Stimulated activated CD4-positive, alpha-beta T cell treated with anti-CD3 and anti-CD28 coated beads, TNF-alpha, amount 100 ng/mL, for 24 hours (primary cell): ENCODE data around the gene RHOG.
"Not testable (repeated sequence)": the region's sequence is repeated elsewhere in the genome, so short reads cannot be mapped to it uniquely, and the experiment has no call there.

Experiments used
- DNase-seq, 3 experiments: peaks; one replicate each; pipeline ENCODE4 v3.0.0-alpha.2; 2020; ENCODE audit warnings: low read depth in 3 of 3

RHOG gene

GRCh38 chr11:3840870-3841425 lies at the start of gene RHOG:
RHOG (minus strand) TSS chr11:3840959; CDS start chr11:3828138, 12,821 bp downstream.
- DNase-seq, result no peak

- DNase-seq, result no peak
These were observed 49.3 kb upstream of the RHOG start for GRCh38 chr11:3890014-3890413.

GRCh38 chr11:3888876-3889275 lies 48.1 kb upstream of the RHOG start:
- DNase-seq, result no peak

- DNase-seq, result no peak
These were observed 46.2 kb upstream of the RHOG start for GRCh38 chr11:3886985-3887384.

GRCh38 chr11:3885855-3886254 lies 45.1 kb upstream of the RHOG start:
- DNase-seq, result no peak

GRCh38 chr11:3882655-3883054 lies 41.9 kb upstream of the RHOG start:
- no peak for DNase-seq

GRCh38 chr11:3880724-3881123 lies 40.0 kb upstream of the RHOG start:
- no peak for DNase-seq

- no peak for DNase-seq
These were observed 39.3 kb upstream of the RHOG start for GRCh38 chr11:3879967-3880542.

- DNase-seq, result no peak
These were observed 38.6 kb upstream of the RHOG start for GRCh38 chr11:3879216-3879966.

- no peak for DNase-seq
These were observed 37.5 kb upstream of the RHOG start for GRCh38 chr11:3878258-3878584.

- no peak for DNase-seq
These were observed 36.9 kb upstream of the RHOG start for GRCh38 chr11:3877364-3878257.

GRCh38 chr11:3876613-3877012 lies 35.9 kb upstream of the RHOG start:
- DNase-seq, result no peak

- no peak for DNase-seq
These were observed 33.1 kb upstream of the RHOG start for GRCh38 chr11:3873712-3874349.

GRCh38 chr11:3867209-3868091 lies 26.7 kb upstream of the RHOG start:
- no peak for DNase-seq

- no peak for DNase-seq
These were observed 26.1 kb upstream of the RHOG start for GRCh38 chr11:3866836-3867208.

GRCh38 chr11:3866206-3866605 lies 25.4 kb upstream of the RHOG start:
- DNase-seq, result no peak

- DNase-seq, result no peak
These were observed 24.8 kb upstream of the RHOG start for GRCh38 chr11:3865388-3866193.

GRCh38 chr11:3861683-3862082 lies 20.9 kb upstream of the RHOG start:
- DNase-seq, result no peak

- DNase-seq, result not testable (repeated sequence)
These were observed 20.2 kb upstream of the RHOG start for GRCh38 chr11:3860898-3861393.

- DNase-seq, result peak in 1 of 3 experiments; percentile 47
These were observed 19.6 kb upstream of the RHOG start for GRCh38 chr11:3860375-3860774.
